Colon (tissue), 2 donors: ENCODE data around the gene THOC6.
"Not testable (repeated sequence)": the region's sequence is repeated elsewhere in the genome, so short reads cannot be mapped to it uniquely, and the experiment has no call there.

Experiments used
- FAIRE-seq: peaks from 2 replicates; lab custom pipeline; 2012; peaks lifted over from hg19 to GRCh38; lab: Jason Lieb, UNC
- donor health status: control.
- donor health status: control.

Gene THOC6

GRCh38 chr16:3072148-3072547 lies 48.3 kb downstream of the THOC6 start:
- FAIRE-seq, result not testable (repeated sequence)

DNA sequence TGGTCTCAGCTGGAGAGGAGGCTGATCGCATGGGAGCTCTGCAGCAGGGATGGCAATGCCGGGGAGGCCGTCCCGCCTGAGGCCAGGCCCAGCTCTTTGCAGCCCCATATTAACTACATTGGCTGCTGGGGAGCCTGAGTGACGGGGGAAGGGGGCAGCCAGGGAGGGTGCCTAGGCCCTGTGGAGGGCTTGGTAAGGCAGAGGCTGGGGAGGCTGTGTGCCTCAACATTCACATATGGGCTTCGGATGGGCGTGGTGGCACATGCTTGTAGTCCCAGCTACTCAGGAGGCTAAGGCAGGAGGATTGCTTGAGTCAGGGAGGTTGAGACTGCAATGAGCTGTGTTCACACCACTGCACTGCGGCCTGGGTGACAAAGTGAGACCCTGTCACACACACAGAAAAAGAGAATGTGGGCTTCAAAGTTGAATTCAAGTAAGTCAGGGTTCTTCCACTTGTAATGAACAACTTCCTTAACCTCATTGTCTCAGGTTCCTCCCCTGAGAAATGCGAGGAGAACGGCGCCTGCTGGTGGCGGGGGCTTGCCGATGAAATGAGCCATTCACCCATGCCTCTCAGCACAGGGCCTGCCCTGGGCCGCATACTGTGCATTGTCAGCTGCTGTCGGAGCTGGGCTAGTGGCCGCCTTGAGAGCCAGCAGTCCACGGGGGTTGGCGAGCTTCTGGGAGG lies 48.9 kb downstream of the THOC6 start:
- FAIRE-seq, result not testable (repeated sequence)

GRCh38 chr16:3073448-3073847 lies 49.6 kb downstream of the THOC6 start:
- FAIRE-seq, result no peak

GRCh38 chr16:3074860-3075522 lies 51.2 kb downstream of the THOC6 start:
- FAIRE-seq, result no peak

GRCh38 chr16:3075523-3075915 lies 51.7 kb downstream of the THOC6 start:
- FAIRE-seq, result no peak

DNA sequence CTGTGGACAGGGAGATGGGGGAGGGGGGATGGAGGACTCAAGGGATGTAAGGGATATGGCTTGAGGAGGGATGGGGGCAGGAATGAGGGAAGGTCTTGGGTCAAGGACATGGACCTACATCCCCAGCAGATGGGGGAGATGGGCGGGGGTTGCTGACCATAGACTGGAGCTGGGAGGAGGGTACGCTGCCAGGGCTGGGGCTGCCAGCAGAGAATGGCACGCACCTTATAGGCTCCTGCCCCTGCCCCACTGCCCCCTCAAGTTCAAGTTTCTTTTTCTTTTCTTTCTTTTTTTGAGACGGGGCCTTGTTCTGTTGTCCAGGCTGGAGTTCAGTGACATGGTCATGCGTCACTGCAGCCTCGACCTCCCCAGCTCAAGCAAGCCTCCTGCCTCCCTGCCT lies 52.1 kb downstream of the THOC6 start:
- not testable (repeated sequence) for FAIRE-seq

DNA sequence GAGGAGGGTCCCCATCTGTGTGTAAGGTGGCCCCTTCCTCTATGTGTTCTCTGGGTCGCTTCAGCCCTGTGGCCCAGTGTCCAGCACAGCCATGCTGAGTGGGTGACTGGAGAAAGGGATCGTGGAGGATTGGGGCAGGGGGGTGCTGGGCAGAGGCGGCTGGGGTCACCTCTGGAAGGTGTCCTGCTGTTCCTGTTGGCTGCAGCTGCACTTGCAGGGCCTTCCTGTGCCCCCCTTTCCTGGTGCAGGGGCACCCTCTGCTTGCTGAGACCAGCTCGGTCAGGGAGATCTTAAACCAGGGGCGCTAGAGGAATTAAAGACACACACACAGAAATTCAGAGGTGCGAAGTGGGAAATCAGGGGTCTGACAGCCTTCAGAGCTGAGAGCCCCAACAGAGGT lies 52.7 kb downstream of the THOC6 start:
- FAIRE-seq, result no peak
